Activated CD8-positive, alpha-beta memory T cell treated with anti-CD3 and anti-CD28 coated beads for 1 hour (primary cell): Measurements from ENCODE around the gene FRMD7.

Experiments used
- DNase-seq, 2 donors: peaks; one replicate each; pipeline ENCODE4 v3.0.0-alpha.2; 2020; ENCODE audit warnings: low read depth in 1 of 2; ENCODE audit errors: extremely low read depth in 1 of 2

Gene FRMD7

DNA sequence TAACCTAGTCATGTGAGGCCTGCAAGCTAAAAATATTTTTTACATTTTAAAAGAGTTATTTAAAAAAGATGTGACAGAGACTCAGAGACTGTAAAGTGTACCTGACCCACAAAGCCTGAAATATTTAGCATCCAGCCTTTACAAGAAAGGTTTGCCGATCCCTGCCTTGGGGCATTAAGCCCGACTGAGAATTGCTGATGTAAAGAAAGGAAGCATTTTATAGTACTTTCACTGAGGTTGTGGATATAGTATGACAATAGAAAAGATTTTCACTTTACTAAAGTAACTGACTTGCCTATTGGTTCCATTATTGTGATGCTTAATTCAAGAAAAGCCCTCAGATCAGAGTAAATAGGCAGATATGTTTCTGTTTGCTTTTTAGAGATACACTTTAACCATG is 87.8 kb downstream of the FRMD7 start:
- DNase-seq = no peak

DNA sequence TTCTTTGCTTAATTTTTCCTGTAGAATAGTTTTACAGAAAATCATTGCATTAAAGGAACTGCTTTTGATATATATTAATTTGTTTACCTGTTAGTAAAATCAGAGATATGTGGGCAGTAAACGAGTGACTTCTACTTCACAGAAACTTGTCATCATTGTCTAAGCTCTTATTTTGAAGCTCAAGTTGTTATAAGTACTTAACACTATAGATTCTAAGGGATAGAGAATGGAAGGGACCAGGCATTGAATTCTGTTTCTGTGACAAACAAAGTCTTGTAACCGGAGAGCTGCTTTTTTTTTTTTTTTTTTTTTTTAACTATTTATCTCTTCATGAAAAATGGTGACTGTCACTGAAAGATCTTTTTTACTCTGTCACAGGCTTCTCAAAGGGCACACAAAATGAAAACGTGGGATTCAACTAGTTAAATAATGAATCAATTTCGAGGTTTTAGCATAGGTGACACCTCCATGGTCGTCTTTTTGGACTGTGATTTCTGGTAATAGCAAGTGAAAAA is 90.3 kb downstream of the FRMD7 start:
- no peak for DNase-seq

DNA sequence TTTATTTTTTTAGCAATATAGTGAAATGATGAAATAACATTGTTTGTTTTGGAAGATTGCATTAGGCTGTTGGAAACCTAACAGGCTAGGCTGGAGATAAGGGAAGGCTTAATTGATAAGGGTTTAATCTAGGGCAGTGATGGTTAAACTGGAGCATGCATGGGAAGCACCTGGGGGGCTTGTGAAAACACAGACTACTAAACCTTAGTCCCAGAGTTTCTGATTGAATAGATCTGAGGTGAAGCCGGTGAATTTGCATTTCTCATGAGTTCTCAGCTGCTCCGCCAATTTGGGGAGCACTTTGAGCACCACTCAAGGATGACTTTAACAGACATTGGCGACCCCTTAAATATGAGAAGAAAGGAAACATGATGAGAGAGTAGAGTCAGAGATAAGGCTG is 93.2 kb downstream of the FRMD7 start:
- DNase-seq = no peak

DNA sequence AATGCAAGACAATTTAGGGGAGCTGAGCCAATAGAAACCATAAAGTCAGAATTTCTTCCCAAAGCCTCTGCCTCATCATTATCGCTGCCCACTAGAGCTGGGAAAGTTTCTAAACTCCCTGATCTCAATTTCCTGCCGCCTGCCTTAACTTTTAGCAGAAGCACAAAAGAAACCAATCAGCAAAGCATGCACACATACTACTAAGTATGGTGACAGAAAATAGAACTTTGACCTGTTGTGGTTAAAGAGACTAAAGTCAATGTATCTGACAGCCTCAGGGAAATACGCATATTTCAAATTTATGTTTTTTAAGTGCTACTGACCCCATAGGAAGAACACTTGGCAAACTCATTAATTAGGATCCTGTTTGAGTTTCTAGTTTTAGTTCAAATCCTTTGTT is 94.7 kb downstream of the FRMD7 start:
- no peak for DNase-seq

DNA sequence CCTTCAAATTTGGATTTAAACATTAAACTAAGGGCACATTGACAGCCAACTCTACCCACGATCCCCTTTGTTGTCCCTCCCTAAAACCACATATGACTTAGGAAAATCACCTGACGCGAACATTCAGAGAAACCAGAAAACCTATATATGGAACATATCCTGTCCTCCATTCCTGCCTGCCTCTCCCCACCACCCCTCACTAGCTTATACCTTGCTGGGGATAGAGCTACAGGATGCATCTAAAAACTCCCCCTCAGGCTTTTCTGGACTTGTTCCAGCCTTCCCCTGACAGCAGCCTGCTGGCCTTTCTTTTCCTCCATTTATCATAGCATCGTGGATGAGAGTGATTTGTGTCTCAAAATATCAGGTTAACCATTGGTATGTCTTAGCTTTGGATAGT is 96.0 kb downstream of the FRMD7 start:
- DNase-seq = no peak

DNA sequence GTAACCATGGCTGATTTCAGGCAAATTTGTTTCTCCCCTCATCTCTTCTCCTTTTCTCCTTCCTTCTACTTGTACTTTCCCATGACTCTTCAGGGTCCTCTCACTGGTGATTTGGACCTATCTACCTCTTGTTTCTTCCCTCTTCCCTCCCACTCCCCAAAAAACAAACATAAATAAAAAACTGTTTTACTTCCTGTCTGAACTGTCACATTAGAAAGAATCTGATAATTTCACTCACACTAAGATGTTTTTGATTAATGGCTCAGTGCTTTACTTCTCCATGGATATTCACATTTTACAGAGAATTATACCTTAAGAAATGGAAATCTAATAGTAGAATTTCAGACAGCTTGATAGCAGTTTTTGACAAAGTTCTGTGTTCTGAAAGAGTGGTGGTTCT is 97.6 kb downstream of the FRMD7 start:
- DNase-seq = no peak
